GM10266 (cell line): ENCODE results near the gene NCL.
"Not testable (repeated sequence)": the region's sequence is repeated elsewhere in the genome, so short reads cannot be mapped to it uniquely, and the experiment has no call there.

ENCODE experiments used
- DNase-seq: peaks from one replicate; pipeline ENCODE4 v3.0.0; 2012; ENCODE audit errors: extremely low spot score
- CTCF ChIP-seq: IDR thresholded peaks from 2 replicates; pipeline ENCODE4 v1.5.1; 2012; ENCODE audit warnings: mild to moderate bottlenecking, low read depth; ENCODE audit not compliant: control insufficient read depth, insufficient read depth; ENCODE audit errors: missing control alignments

NCL gene

GRCh38 chr2:231409776-231410175 lies 54.5 kb downstream of the NCL start:
- no peak for TF ChIP-seq CTCF
- DNase-seq, result no peak

- DNase-seq, result not testable (repeated sequence)
These were observed 56.0 kb downstream of the NCL start for GRCh38 chr2:231408304-231408703.

GRCh38 chr2:231407686-231408085 lies 56.6 kb downstream of the NCL start:
- not testable (repeated sequence) for DNase-seq

- DNase-seq, result not testable (repeated sequence)
These were observed 58.5 kb downstream of the NCL start for GRCh38 chr2:231405601-231406367.

GRCh38 chr2:231404183-231404578 lies 60.1 kb downstream of the NCL start:
- not testable (repeated sequence) for DNase-seq
